ENCODE measurements around the gene HJV. TPM values are rescaled to one million over a fixed set of nuclear protein-coding genes. Genes with fewer than 3 reads are reported as not detected.

The HJV gene
- total RNA-seq, 1 experiment from 2014 or later, result not detected

- no peaks in the 10 kb centered on the region for H3K9me3 ChIP-seq (ENCODE audit: control insufficient read depth, low read depth, low read length)
- no peaks in the 10 kb centered on the region for H3K79me2 ChIP-seq (ENCODE audit: insufficient read depth, low read length)
Measured at GRCh38 chr1:145986551-145986950, 35.0 kb downstream of the HJV start.

More at GRCh38 chr1:145986551-145986950, 35.0 kb downstream of the HJV start:
- Histone ChIP-seq H2BK12ac (ENCODE audit: insufficient read length, low read depth, low read length) (no peak overlapping the region), H2BK120ac (ENCODE audit: low read depth, low read length, poor library complexity, severe bottlenecking) (no peak overlapping the region), H3K9ac (ENCODE audit: extremely low read depth, insufficient read length, low read length) (no peak overlapping the region), H4K5ac (ENCODE audit: insufficient read length, low read depth, low read length) (no peak overlapping the region), H3K27me3 (ENCODE audit: insufficient read depth, low read length) (no peaks in the 10 kb centered on the region), H3K23ac (ENCODE audit: insufficient read length, low read depth, low read length) (no peak overlapping the region), H2BK15ac (ENCODE audit: low read depth, low read length) (no peak overlapping the region), H4K20me1 (ENCODE audit: control insufficient read depth, insufficient read depth, insufficient read length) (no peaks in the 10 kb centered on the region), H3K56ac (ENCODE audit: insufficient read length, low read depth, low read length) (no peak overlapping the region), H2BK20ac (ENCODE audit: low read depth, low read length, poor library complexity, severe bottlenecking) (no peak overlapping the region), H2AK5ac (ENCODE audit: insufficient read length, low read length) (no peak overlapping the region), H2AFZ (ENCODE audit: low read length) (no peak overlapping the region), H3K14ac (ENCODE audit: insufficient read depth, low read length) (no peak overlapping the region), H3K4me1 (ENCODE audit: insufficient read depth, low read length) (peaks cover 9% of the 10 kb centered on the region; the same call in 1 of the 2 replicates), H2BK5ac (ENCODE audit: insufficient read length, low read length) (no peak overlapping the region), H4K91ac (ENCODE audit: insufficient read length, low read depth, low read length) (no peak overlapping the region), H3K23me2 (ENCODE audit: insufficient read length, low read depth, low read length, poor library complexity, severe bottlenecking) (no peaks in the 10 kb centered on the region), H3K18ac (ENCODE audit: insufficient read length, low read depth, low read length) (no peak overlapping the region), H3K4ac (ENCODE audit: low read depth, low read length) (no peak overlapping the region), H4K8ac (replicated peaks; ENCODE audit: insufficient read length, low read depth, low read length) (no peak overlapping the region), H3K27ac (ENCODE audit: insufficient read length, low read depth, low read length) (no peak overlapping the region), H3T11ph (ENCODE audit: low read length) (no peak overlapping the region), H3K79me1 (ENCODE audit: insufficient read depth, low read depth, low read length, poor library complexity, severe bottlenecking) (no peaks in the 10 kb centered on the region), H3K4me2 (ENCODE audit: insufficient read depth, insufficient read length, low read length) (no peak overlapping the region)
- peaks cover 24 to 27% of the 10 kb centered on the region in 2 experiments for H3K4me1 Mint-ChIP-seq
- TF ChIP-seq CTCF (conservative IDR thresholded peaks at IDR 0.05), result no peak
- DNase-seq, result no peak
- H3K4me3 Mint-ChIP-seq, result no peak overlapping the region
- no peaks in the 10 kb centered on the region for H3K36me3 Mint-ChIP-seq (ENCODE audit: insufficient read depth in 1 of 3, low read depth in 3 of 3)
- WGBS (ENCODE audit: extremely low coverage, insufficient read length, low lambda C conversion rate), result no CpG with 5 or more reads among the region's 6 CpGs
- no peak overlapping the region; a peak in 1 of 7 replicates for H3K27ac Mint-ChIP-seq
- no peaks in the 10 kb centered on the region for H3K9me3 Mint-ChIP-seq
- H3K27me3 Mint-ChIP-seq (ENCODE audit: low read depth), result peaks cover 5% of the 10 kb centered on the region

Measured in H9 (cell line).